OCI-LY3 (cell line): Measurements from ENCODE around the gene COL26A1.

Experiments
- EZH2phosphoT487 ChIP-seq: fragments of 200-600 bp; shearing (Covaris generic); IDR thresholded peaks from 2 replicates; pipeline ENCODE4 v1.6.1; 2018; ENCODE audit warnings: antibody characterized with exemption, mixed run types, low read depth
- TF ChIP-seq, protein P1 (sequence below): fragments of 200-600, 300-600 bp; sonication (generic); IDR thresholded peaks from 2 replicates; pipeline ENCODE4 v1.5.1; 2014; ENCODE audit warnings: antibody characterized with exemption, low read length, low read depth

DNA sequence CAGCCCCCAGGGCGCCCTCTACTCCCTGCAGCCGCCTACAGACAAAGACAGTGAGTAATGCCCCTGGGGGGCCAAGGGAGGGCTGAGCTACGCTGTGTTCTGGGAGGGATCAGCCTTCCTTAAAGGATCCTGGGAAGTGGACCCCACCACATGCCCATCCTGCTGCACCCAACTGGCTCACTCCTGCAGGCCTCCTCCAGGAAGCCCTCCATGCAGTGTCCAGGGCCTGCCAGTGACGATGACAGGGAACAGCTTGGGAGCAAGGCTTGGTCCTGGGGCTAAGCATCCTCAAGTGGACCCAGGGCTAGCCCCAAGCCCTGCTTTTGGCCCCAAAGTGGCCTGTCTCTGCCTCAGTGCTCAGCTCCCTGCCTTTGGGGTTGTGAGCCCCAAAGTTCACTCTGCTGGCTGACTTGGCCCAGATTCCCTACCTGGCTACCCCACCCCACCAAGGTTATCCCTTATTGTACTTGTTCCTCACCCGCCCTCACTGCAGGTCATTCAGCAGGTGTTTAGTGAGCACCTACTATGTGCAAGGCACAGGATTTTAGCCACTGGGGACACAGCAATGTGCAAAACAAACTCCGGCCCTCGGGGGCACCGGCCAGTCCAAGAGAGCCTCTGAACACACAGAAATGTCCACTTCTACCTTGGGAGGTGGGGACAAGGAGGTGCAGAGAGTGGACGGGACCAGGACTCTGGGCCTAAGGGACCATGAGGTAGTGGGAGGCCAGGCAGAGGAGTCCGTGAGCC, 182.9 kb downstream of the COL26A1 start:
- TF ChIP-seq, protein P1, sequence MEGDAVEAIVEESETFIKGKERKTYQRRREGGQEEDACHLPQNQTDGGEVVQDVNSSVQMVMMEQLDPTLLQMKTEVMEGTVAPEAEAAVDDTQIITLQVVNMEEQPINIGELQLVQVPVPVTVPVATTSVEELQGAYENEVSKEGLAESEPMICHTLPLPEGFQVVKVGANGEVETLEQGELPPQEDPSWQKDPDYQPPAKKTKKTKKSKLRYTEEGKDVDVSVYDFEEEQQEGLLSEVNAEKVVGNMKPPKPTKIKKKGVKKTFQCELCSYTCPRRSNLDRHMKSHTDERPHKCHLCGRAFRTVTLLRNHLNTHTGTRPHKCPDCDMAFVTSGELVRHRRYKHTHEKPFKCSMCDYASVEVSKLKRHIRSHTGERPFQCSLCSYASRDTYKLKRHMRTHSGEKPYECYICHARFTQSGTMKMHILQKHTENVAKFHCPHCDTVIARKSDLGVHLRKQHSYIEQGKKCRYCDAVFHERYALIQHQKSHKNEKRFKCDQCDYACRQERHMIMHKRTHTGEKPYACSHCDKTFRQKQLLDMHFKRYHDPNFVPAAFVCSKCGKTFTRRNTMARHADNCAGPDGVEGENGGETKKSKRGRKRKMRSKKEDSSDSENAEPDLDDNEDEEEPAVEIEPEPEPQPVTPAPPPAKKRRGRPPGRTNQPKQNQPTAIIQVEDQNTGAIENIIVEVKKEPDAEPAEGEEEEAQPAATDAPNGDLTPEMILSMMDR: no peak
- no peak for TF ChIP-seq EZH2phosphoT487
